Fibroblast of lung (primary cell): ENCODE results near the gene MYH2.

ENCODE experiments used
- EZH2 ChIP-seq: IDR thresholded peaks from 2 replicates; pipeline ENCODE4 v1.5.1; 2012; ENCODE audit warnings: low read length, control low read depth, mild to moderate bottlenecking; ENCODE audit errors: missing control alignments
- TF ChIP-seq, protein P1 (sequence below), 2 donors: IDR thresholded peaks in 1 of 2; conservative IDR thresholded peaks in 1 of 2; 1 replicate in 1 of 2; 2 replicates in 1 of 2; pipeline ENCODE4 v1.5.1; 2011 to 2012; ENCODE audit warnings: low read length in 2 of 2, control low read depth in 1 of 2, inconsistent platforms in 1 of 2, low read depth in 1 of 2, mild to moderate bottlenecking in 1 of 2

DNA sequence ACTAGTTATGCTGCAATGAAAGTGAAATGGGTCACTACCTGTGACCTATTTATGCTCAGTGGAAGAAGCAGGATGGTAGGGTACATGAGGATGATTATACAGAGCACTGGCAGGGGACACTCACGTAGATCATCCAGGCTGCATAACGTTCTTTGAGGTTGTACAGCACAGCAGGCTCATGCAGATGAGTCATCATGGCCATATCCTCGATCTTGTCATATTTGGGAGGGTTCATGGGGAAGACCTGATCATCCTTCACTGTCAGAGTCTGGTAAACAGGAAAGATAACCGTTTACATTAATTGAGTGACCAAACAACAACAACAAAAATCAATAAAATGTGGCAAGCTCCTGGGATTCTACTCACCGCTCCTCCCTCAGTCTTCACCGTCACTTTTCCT lies 2.1 kb downstream of the MYH2 start:
- TF ChIP-seq, protein P1, sequence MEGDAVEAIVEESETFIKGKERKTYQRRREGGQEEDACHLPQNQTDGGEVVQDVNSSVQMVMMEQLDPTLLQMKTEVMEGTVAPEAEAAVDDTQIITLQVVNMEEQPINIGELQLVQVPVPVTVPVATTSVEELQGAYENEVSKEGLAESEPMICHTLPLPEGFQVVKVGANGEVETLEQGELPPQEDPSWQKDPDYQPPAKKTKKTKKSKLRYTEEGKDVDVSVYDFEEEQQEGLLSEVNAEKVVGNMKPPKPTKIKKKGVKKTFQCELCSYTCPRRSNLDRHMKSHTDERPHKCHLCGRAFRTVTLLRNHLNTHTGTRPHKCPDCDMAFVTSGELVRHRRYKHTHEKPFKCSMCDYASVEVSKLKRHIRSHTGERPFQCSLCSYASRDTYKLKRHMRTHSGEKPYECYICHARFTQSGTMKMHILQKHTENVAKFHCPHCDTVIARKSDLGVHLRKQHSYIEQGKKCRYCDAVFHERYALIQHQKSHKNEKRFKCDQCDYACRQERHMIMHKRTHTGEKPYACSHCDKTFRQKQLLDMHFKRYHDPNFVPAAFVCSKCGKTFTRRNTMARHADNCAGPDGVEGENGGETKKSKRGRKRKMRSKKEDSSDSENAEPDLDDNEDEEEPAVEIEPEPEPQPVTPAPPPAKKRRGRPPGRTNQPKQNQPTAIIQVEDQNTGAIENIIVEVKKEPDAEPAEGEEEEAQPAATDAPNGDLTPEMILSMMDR (conservative IDR thresholded peaks at IDR 0.05 in 1 of 2, IDR thresholded peaks at IDR 0.05 in 1 of 2; ENCODE audit: low read depth in 1 of 2, low read length in 2 of 2), result no peak
- TF ChIP-seq EZH2, result no peak
